T-helper 2 cell (primary cell): ENCODE data around the gene USF2.
A peak's percentile ranks its signal among the peaks of the same experiment; 100 is the strongest.

Experiments
- DNase-seq, 5 experiments: peaks; one replicate each; pipeline versions ENCODE4 v3.0.0 to v3.0.0-alpha.2; 2012 to 2022

The USF2 gene

DNA sequence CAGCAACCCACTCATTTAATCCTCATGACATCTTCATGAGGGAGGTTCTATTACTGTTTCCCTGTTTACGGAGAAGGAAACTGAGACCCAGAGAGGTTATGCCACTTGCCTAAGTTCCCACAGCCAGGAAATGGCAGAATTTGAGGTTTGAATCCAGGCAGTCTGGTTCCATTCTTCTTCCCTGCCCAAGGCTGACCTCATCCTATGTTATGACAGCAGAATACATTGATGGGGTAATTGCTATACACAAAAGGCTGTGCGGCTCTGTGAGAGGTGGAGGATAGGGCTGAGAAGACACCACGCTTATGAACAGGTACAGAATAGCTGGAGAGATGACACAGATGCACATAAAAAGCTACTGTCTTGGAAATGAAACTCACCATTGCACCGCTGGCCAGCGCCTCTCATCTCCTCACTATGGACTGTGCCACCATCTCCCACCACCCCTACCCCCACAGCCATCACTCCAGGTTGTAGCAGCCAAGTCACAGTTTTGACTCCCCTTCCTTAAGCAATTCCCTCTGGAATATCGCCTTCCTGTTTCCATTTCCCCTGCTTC, 34.7 kb downstream of the USF2 start:
- DNase-seq: no peak

DNA sequence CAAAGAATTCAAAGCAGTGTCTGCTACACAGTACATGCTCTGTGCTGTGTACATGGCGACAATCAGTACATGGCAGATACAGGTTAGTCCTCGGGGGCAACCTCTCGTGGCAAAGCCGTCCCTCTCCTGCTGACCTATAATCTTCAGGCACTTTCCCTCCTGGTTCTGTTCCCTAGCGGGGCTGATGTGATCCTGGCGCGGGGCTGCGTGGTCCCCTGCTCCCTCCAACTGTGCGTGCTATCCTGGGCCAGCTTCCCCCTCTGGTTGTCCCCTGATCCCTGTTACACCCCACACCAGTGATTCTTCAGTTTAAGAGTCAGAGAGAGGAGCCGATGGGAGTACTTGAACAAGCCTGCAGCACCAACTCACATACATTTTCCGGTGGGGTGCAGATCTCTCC, 35.3 kb downstream of the USF2 start:
- DNase-seq: no peak

DNA sequence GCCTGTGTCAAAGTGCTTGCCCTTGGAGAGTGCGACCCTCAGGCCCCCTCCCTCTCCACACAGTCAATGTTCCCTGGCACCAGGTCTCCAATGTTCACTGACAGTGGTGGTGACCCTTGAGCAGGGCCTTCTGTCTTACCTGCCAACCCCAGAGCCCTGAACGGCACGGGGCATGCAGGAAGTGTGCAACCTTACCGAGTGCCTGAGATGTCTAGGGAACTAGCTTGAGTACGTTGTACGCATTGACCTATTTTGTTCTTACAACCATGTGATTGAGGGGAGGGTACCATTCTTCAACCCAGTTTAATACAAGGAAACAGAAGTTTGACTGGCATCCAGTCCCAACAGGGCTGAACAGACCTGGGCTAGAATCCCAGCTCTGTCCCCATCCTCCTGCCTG, 36.4 kb downstream of the USF2 start:
- no peak for DNase-seq

DNA sequence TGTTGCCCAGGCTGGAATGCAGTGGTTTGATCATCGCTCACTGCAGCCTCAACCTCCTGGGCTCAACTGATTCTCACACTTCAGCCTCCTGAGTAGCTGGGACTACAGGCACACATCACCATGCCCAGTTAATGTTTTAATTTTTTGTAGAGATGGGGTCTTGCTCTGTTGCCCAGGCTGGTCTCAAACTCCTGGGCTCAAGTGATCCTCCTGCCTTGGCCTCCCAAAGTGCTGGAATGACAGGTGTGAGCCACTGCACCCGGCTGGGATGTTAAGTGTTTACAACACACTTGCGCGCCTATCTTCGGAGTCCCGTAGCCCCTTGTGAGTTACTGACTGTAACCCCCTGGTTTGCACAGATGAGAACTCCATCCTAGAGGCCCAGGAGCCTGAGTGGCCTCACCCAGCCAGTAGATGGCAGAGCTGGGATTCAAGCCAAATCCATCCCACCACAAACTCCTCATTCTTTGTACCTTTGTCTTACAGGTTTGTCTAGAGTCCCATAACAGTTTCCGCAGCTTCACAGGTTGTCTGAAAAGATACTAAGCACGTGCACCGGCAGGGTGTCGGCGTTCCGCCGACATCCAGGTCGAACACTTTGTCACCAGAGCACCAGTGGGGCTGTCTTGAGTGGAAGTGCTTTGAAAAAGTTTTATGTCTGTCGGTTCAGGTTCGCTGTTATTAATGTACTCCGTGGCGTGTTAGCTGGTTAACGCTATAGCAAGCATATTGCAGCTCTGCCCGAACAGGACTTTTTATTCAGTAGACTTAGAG, 37.9 kb downstream of the USF2 start:
- DNase-seq: no peak

DNA sequence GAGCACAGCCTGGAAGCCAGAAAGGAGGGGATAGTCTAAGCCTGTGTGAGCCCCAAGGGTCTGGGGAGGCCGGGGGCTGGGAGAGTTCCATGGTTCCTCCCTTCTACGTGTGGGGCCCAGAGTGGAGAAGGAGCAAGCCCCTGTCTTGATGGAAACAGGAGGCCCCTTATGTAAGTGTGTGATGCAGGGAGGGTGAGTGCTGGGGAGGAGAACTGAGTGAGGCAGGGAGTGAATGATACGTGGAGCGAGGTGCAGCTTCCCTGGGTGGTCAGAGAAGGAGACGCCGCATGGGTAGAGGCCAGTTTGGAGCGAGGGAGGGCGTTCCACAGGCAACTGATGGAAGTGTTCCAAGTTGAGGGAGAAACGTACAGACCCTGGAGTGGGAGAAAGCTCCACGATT, 39.2 kb downstream of the USF2 start:
- no peak for DNase-seq

DNA sequence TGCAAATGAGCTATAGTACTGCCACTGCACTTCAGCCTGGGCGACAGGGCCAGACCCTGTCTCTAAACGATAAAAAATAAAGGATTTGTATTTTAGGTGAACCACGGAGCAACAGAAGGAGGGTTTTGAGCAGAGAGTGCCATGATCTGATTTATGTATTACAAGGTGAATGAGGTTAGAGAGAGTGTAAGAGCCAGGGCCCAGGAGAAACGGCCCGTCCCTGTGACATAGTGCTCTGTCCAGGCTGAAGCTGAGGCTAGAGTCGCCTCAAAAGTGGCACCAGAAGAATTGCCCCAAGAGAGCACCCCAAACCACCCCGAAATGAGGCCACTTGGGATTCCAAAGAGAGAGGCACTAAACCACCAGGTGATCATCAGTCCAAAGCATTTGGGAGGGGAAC, 40.1 kb downstream of the USF2 start:
- no peak for DNase-seq

DNA sequence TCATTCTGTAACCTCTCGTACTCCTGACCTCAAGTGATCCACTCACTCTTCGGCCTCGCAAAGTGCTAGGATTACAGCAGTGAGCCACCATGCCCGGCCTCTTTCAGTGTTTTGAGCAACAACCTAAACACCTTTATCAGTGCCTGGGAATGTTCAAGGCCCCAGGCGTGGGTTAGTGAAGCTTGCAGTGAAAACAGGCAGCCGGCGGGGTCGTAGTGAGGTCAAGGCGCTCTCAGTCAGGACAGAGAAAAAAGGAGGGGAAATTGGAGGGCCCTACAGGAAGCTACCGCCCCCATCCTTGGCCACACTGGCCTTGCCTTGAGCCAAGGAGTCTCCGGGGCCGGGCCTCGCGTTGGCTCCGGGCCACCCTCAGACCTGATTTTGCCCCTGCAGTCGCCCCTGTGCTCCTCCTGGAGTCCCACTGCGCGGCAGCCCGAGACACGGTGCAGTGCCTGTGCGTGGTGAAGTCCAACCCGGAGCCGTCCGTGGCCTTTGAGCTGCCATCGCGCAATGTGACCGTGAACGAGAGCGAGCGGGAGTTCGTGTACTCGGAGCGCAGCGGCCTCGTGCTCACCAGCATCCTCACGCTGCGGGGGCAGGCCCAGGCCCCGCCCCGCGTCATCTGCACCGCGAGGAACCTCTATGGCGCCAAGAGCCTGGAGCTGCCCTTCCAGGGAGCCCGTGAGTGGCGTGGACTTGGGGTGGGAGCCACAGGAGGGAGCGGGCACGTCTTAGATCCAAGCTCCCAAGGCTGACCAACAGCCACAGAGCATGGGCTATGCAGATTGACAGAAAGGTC, 40.9 kb downstream of the USF2 start:
- no peak for DNase-seq

DNA sequence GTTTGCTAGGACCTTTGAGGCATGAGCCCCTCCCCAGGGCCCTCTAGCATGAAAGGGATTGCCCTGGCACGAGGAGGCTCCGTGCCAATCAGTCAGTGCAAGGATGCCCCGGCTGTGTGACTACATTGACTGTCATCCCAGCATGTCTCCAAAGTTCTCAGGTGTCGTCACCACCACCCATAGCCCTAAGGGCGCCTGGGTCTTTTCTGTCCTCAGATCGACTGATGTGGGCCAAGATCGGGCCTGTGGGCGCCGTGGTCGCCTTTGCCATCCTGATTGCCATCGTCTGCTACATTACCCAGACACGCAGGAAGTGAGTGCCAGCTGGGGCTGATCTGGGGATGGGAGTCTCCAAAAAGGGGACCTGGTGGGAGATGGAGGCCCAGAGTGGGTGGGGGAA, 41.6 kb downstream of the USF2 start:
- peak in 1 of 5 experiments; percentile 33 for DNase-seq

DNA sequence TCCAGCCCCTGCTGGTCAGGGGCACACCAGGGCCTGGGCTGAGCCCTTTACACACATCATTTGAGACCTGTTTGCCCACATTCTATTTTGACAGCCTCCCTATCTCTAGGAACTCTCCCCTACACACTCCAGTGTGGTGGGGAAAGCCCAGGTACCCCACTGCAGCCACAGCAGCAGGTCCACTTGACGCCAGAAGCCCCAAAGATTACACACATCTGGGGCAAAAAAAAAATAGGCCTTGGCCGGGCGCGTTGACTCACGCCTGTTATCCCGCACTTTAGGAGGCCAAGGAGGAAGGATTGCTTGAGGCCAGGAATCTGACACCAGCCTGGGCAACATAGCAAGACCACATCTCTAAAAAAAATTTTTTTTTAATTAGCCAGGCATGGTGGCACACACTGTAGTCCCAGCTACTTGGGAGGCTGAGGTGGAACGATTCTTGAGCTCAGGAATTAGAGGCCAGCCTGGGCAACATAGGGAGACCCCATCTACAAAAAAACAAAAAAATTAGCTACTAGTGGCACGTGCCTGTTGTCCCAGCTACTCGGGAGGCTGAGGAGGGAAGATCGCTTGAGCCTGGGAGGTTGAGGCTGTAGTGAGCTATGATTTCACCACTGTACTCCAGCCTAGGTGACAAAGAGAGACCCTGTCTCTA, 42.2 kb downstream of the USF2 start:
- DNase-seq: no peak

DNA sequence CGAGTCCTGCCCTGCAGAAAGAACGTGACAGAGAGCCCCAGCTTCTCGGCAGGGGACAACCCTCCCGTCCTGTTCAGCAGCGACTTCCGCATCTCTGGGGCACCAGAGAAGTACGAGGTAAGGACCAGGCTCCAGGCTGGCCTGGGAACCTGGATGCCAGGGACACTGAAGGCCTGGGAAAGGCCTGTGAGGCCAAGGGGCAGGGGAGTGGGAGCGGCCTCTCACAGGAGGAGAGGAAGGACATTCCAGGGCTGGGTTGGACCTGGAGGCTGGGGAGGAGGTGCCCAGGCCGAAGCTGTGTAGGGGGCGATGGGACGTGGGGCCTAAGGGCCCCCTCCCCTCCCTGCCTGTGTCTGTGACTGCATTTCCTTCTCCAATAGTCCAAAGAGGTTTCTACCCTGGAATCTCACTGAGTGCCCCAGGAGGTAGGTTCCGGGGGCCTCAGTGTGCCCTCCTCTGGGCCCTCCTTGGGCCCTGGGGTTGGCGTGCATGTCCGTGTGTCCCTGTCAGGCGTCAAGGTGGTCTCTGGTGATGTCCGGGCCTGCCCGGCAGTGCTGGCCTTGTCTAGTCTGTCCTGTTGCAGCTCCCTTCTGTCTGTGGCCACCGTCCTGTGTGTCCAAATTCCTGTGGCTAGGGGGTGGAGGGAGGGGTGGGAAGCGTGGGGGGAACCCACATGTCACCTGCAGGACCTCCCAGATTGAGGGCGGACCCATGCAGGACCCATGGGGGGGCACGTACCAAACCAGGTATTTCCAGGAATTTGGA, 43.3 kb downstream of the USF2 start:
- DNase-seq: no peak

DNA sequence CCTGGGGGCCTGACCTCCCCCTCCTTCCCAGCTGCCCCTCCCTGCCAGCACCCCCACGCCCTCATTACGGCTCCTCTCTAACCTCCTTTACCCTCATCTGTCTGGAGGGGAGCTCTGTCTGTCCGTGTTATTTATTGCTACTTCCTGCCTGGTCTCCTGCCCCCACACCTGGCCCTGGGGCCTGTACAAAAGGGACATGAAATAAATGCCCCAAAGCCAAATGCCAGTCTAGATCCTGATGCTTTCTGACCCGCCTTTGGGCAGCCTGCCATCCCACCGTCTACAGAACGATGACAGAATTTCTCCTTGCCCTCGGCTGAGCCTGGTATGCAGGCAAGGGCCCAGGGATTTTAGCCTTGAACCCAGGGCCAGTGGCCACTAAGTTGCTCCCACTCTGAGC, 44.8 kb downstream of the USF2 start:
- no peak for DNase-seq

DNA sequence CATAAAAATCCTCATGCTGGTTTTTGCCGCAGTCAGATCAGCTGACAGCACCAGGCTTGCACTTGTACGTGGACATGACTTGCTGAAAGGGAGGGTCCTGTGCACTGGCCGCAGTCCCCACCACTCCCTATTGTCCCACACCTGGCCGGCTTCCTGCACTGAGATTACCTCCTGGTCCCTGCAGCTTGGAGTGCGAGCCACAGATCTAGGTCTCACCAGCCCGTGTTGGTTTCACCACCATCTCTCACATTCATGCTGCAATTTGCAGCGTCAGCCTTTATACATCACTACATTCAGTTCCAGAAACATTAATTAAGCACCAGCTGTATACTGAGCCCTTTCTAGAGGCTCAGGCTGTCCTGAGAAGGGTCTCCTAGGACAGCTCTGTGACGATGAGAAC, 45.3 kb downstream of the USF2 start:
- DNase-seq: no peak

DNA sequence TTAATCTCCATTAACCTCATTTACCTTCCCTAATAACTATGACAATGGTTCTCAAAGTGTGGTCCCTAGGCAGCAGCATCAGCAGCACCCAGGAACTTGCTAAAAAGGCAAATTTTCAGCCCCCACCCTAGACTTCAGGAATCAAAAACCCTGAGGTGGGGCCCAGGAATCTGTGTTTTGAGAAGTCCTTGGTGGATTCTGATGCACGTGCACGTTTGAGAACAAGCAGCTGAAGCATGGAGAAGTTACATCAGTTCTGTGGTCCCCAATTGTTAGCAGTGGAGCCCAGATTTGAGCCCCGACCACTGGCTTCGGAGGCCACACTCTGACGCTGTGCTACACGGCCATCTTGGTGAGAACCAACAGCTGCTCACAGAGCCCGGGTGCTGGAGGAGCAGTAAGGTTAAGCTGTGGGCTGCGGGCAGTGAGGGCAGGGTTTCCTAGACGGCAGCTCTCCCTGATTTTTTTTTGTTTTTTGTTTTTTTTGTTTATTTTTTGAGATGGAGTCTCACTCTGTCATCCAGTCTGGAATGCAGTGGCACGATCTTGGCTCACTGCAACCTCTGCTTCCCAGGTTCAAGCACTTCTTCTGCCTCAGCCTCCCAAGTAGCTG, 46.2 kb downstream of the USF2 start:
- DNase-seq: no peak

DNA sequence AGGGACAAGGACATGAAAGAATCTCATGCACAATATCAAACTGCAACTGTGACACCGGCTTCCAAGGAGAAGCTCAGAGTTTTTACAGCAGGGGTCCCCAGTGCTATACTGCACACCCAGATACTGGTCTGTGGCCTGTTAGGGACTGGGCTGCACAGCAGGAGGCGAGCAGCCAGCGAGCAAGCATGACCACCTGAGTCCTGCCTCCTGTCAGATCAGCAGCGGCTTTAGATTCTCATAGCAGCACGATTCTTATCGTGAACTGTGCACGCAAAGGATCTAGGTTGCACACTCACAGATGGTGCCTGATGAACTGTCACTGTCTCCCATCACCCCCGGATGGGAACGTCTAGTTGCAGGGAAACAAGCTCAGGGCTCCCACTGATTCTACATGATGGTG, 47.1 kb downstream of the USF2 start:
- DNase-seq: no peak

DNA sequence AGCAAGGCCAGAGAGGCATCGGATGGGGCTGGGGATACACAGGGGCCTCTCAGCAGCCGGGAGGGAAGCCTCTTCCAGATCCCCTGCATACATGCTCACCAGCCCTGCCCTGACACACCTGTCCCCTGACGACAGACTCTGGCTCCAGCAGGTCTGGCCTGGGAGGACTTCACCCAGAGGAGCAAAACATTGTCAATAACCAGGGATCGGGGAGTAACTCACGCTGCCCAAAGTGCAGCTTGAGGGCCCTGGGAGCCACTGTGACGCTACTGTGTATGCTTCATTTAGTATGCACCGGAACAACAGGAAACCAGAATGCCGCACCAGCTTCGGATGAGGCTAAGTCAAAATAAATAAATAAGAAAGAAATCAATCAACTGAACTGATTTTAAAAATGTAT, 47.8 kb downstream of the USF2 start:
- no peak for DNase-seq

DNA sequence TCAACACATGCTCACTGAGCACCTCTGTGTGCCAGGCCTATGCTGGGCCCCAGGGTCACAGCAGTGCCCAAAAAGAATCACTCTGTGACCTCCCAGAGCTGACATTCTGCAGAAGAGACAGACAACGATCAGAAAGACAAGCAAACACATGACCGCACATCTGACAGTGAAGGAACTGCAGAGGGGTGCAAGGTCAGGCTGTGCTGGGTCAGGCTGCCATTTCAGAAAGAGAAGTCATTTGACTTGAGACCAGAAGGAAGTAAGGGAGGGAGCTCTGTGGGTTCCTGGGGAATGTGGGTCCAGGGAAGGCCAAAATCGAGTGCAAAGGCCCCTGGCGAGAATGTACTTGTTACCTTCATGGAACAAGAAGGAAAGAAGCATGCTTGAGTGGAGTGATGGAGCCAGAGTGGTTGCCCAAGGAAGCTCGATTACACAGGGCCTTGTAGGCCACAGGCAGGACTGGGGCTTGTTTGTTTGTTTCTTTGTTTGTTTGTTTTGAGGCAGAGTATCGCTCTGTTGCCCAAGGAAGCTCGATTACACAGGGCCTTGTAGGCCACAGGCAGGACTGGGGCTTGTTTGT, 48.8 kb downstream of the USF2 start:
- no peak for DNase-seq

DNA sequence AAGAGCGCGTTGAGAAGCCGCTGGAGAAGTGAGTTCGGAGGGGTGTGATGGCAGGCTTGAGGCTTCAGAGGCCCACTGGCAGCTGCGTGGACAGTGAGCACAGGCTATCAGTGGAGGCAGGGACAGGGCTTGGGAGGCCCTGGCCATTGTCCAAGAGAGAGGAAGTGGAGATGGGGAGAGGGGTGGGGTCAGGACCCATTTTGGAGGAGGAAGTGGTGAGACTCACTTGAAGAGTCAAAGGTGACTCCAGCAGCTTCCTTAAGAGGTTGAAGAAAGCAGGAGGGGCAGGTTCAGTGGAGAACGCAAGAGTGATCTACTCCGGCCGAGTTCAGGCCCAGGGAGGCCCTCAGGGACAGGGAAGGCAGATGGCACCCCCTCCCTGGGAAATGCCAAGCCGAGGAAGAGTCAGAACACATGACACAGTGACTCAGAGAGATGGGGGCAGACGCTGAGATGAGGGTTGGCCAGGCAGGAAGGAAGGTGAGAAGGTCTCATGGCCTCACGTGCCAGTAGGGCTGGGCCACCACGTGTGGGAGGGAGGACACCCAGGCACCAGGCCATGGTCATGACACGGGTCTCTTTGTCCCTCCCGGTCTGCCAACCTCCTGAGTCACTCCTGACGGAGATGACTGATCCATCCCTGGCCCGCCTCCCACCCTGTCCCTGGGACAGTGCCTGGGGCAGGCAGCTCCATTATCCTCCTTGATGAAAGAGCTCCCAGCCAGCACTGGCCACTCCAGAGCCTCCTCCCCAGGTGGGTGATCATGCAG, 50.1 kb downstream of the USF2 start:
- DNase-seq: no peak

DNA sequence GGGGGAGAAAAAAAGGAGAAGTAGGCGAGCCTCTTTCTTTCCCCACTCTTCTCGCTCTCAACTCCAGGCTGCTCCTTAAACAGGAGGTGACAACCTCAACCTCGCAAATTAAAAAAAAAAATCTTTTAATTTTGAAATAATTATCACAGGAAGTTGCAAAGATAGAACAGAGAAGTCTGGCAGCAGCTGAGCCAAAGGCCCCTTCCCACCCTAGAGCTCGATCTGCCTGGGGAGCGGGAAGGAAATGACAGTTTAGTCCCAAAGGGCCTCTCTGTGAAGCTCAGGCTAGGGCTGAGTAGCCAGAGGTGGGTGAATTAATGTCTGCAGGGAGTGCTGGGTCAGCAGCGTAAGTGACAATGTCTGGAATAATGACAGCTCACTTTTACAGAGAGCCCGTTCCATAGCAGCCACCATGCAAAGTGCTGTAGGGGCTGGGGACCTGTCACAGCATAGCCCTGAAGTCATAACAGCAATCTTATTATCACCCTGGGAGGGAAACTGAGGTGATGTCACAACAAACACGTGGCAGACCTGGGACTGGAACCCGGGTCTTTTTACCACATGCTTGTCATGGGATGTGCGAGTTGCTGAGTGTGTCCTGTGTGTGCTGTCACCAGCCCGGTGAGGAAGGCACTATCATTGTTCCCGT, 51.4 kb downstream of the USF2 start:
- no peak for DNase-seq

DNA sequence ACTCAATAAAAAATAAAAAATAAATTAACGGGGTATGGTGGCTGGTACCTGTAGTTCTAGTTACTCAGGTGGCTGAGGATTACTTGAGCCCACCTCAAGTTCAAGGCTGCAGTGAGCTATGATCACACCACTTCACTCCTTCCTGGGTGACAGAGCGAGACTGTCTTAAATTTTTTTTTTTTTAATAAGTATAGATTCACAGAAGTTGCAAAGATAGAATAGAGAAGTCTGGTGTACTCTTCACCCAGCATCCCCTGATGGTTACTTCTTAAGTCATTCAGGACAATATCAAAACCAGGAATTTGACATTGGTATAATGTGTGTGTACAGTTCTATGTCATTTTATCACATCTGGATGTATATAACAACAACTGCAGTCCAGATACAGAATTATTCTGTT, 52.5 kb downstream of the USF2 start:
- DNase-seq: no peak

DNA sequence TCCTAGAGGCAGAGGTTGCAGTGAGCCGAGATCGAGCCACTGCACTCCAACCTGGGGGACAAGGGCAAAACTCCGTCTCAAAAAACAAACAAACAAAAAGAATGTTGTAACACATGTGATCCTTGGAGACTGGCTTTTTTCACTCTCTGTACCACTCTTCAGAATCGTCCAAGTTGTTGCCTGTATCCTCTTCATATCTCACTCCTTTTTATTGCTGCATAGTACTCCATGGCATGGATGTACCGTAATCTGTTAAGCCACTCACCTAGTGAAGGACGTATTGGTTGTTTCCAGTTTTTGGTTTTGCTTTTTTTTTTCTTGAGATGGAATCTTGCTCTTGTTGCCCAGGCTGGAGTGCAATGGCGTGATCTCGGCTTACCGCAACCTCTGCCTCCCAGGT, 53.3 kb downstream of the USF2 start:
- no peak for DNase-seq

DNA sequence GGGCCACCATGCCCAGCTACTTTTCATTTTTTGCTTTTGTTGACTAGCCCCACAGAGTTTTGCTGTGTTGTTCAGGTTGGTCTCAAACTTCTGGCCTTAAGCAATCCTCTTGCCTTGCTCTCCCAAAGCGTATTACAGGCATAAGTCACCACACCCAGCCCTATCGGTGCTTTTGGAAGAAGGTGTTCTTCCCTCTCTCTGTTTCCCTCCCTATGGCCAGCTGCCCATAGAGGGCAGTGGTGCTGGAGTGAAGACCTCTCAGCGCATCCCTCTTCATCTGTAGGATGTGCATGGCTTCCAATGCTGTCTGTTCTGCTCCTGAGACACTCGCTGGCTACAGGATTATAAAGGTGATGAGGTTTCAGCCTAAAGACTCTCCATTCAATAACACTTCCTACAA, 58.9 kb downstream of the USF2 start:
- no peak for DNase-seq
